ENCODE results near the gene MYADM.
"Not testable (repeated sequence)": the region's sequence is repeated elsewhere in the genome, so short reads cannot be mapped to it uniquely, and the experiment has no call there.

Gene MYADM

GRCh38 chr19:53867225-53868090 lies at the start of gene MYADM:
Gene MYADM, plus strand, starts transcription at chr19:53867883. Its CDS starts 5,647 bp downstream, at chr19:53873530.
- peak; percentile 100 for DNase-seq

- DNase-seq = no peak
Measured at GRCh38 chr19:53818756-53819155, 48.9 kb upstream of the MYADM start.

GRCh38 chr19:53819861-53820260 lies 47.8 kb upstream of the MYADM start:
- DNase-seq = no peak

GRCh38 chr19:53823380-53824120 lies 44.1 kb upstream of the MYADM start:
- DNase-seq = no peak

GRCh38 chr19:53824134-53824611 lies 43.5 kb upstream of the MYADM start, which contains the start of gene NLRP12:
Gene NLRP12, minus strand, starts transcription at chr19:53824314. Its CDS starts 140 bp downstream, at chr19:53824174.
- DNase-seq = peak; percentile 30

GRCh38 chr19:53826876-53827275 lies 40.8 kb upstream of the MYADM start:
- no peak for DNase-seq

GRCh38 chr19:53828531-53828930 lies 39.2 kb upstream of the MYADM start:
- DNase-seq = no peak

GRCh38 chr19:53832861-53833260 lies 34.8 kb upstream of the MYADM start:
- DNase-seq = not testable (repeated sequence)

- DNase-seq = not testable (repeated sequence)
Measured at GRCh38 chr19:53838446-53838845, 29.2 kb upstream of the MYADM start.

GRCh38 chr19:53840241-53840640 lies 27.4 kb upstream of the MYADM start:
- DNase-seq = not testable (repeated sequence)

GRCh38 chr19:53840914-53841313 lies 26.8 kb upstream of the MYADM start:
- not testable (repeated sequence) for DNase-seq

- DNase-seq = no peak
Measured at GRCh38 chr19:53844849-53845246, 22.8 kb upstream of the MYADM start.

- no peak for DNase-seq
Measured at GRCh38 chr19:53847555-53847954, 20.1 kb upstream of the MYADM start.

GRCh38 chr19:53849237-53849676 lies 18.4 kb upstream of the MYADM start:
- DNase-seq = no peak

- DNase-seq = no peak
Measured at GRCh38 chr19:53853707-53854106, 14.0 kb upstream of the MYADM start.

GRCh38 chr19:53864308-53864836 lies 3.3 kb upstream of the MYADM start:
- no peak for DNase-seq

- peak; percentile 20 for DNase-seq
Measured at GRCh38 chr19:53865523-53865917, 2.2 kb upstream of the MYADM start.

GRCh38 chr19:53865918-53866864 lies 1.5 kb upstream of the MYADM start:
- peak; percentile 86 for DNase-seq

- DNase-seq = no peak
Measured at GRCh38 chr19:53866865-53867224, 838 bp upstream of the MYADM start.

- DNase-seq = peak; percentile 62
Measured at GRCh38 chr19:53868091-53868891, 608 bp downstream of the MYADM start.
